Stomach (tissue), 9 donors: ENCODE measurements around the gene ELL2. TPM values are rescaled to one million over a fixed set of nuclear protein-coding genes. Genes with fewer than 3 reads are reported as not detected.

Source experiments
- DNase-seq, 2 donors: peaks; one replicate each; pipeline versions ENCODE4 v3.0.0 to v3.0.0-alpha.2; 2013 to 2019
- H3K27ac ChIP-seq, 5 donors: fragments of 200-600 bp in 4 of 5; sonication (generic) in 4 of 5; one replicate each; pipeline ENCODE4 v1.5.1; 2013 to 2019; ENCODE audit warnings: mild to moderate bottlenecking in 1 of 5, moderate library complexity in 1 of 5
- H3K27me3 ChIP-seq, 3 donors: fragments of 200-600 bp; sonication (generic); one replicate each; pipeline ENCODE4 v1.5.1; 2017 to 2019; ENCODE audit warnings: mixed run types in 1 of 3
- H3K36me3 ChIP-seq, 4 donors: fragments of 200-600 bp; sonication (generic); 1 replicate in 3 of 4; 2 replicates in 1 of 4; pipeline ENCODE4 v1.5.1; 2016 to 2019
- H3K4me1 ChIP-seq, 4 donors: fragments of 200-600 bp; sonication (generic); one replicate each; pipeline ENCODE4 v1.5.1; 2016 to 2019
- H3K4me3 ChIP-seq, 4 donors: fragments of 200-600 bp; sonication (generic) in 3 of 4; one replicate each; pipeline ENCODE4 v1.5.1; 2016 to 2019; ENCODE audit warnings: mild to moderate bottlenecking in 1 of 4
- H3K9me3 ChIP-seq, 4 donors: fragments of 200-600 bp; sonication (generic); one replicate each; pipeline ENCODE4 v1.5.1; 2016 to 2019
- EP300 ChIP-seq: sonication (generic); formaldehyde crosslinking; IDR thresholded peaks from one replicate; pipeline ENCODE4 v1.6.1; 2017; ENCODE audit warnings: antibody characterized with exemption
- POLR2A ChIP-seq, 4 donors: fragments of 450-650 bp; IDR thresholded peaks; one replicate each; pipeline ENCODE4 v1.6.1; 2016; ENCODE audit warnings: antibody characterized with exemption in 4 of 4, control low read depth in 2 of 4, mild to moderate bottlenecking in 1 of 4, moderate library complexity in 1 of 4
- POLR2AphosphoS5 ChIP-seq, 3 donors: sonication (generic); formaldehyde crosslinking; IDR thresholded peaks; one replicate each; pipeline ENCODE4 v1.6.1; 2016; ENCODE audit warnings: antibody characterized with exemption in 3 of 3
- WGBS, 5 donors: extraction: QIAGEN DNeasy Blood & Tissue Kit in 3 of 5; methylation state at CpG; one replicate each; pipeline versions ENCODE4 v1.1.5 to v1.1.7; 2013 to 2018; 5-methylcytosine and 5-hydroxymethylcytosine counted together
- intact Hi-C: fragments of 100-400 bp; cut with DNase I; formaldehyde crosslinking; loops from one replicate; pipeline ENCODE4 v1.15.1; 2023; ENCODE audit warnings: low total_unique reads
- polyA plus RNA-seq, 3 donors: library from polyadenylated mRNA; stranded (reverse); fragments of 200-250 nt; gene quantifications; one replicate each; pipeline ENCODE4 v1.2.3, GENCODE V29; 2013
- total RNA-seq, 5 donors: library from RNA; depleted of rRNA; stranded (reverse); fragments of >200 nt; gene quantifications; one replicate each; pipeline versions ENCODE4 v1.1.0 to v1.2.3, GENCODE V29; 2014 to 2016
- TF ChIP-seq, protein P1 (sequence below), 7 experiments: fragments of 450-650 bp in 4 of 7; fragments of 200-600 bp in 3 of 7; sonication (generic) in 3 of 7; IDR thresholded peaks; one replicate each; pipeline ENCODE4 v1.5.1; 2016 to 2019; ENCODE audit warnings: antibody characterized with exemption in 7 of 7, control low read depth in 2 of 7, mild to moderate bottlenecking in 1 of 7
- donor health status: healthy with polysubstance abuse.
- donor health status: Bipolar disorder and iron deficiency.
- donor health status: healthy.

The ELL2 gene
- total and polyA plus RNA-seq, 8 donors: 24.7 to 279 (median 98.0) TPM

GRCh38 chr5:95938347-95938746 is 23.3 kb downstream of the ELL2 start:
- H3K27ac ChIP-seq: peak overlapping the region in 1 of 5 donors; percentile 2
- intact Hi-C loops: no loop called here
- TF ChIP-seq POLR2A (IDR thresholded peaks at IDR 0.05) (no peak), POLR2AphosphoS5 (IDR thresholded peaks at IDR 0.05) (no peak), EP300 (no peak)
- TF ChIP-seq, protein P1, sequence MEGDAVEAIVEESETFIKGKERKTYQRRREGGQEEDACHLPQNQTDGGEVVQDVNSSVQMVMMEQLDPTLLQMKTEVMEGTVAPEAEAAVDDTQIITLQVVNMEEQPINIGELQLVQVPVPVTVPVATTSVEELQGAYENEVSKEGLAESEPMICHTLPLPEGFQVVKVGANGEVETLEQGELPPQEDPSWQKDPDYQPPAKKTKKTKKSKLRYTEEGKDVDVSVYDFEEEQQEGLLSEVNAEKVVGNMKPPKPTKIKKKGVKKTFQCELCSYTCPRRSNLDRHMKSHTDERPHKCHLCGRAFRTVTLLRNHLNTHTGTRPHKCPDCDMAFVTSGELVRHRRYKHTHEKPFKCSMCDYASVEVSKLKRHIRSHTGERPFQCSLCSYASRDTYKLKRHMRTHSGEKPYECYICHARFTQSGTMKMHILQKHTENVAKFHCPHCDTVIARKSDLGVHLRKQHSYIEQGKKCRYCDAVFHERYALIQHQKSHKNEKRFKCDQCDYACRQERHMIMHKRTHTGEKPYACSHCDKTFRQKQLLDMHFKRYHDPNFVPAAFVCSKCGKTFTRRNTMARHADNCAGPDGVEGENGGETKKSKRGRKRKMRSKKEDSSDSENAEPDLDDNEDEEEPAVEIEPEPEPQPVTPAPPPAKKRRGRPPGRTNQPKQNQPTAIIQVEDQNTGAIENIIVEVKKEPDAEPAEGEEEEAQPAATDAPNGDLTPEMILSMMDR (IDR thresholded peaks at IDR 0.05): no peak
- H3K36me3 ChIP-seq: peaks cover 0 to 34% (median 16%) of the 10 kb centered on the region in 4 donors
- peaks cover 23 to 89% (median 54%) of the 10 kb centered on the region in 4 donors for H3K4me1 ChIP-seq
- no peak overlapping the region for H3K4me3 ChIP-seq
- no peaks in the 10 kb centered on the region for H3K27me3 ChIP-seq
- 92 to 100% (median 95%) methylated on average over 1 of the region's 1 CpG for WGBS, 5 donors
- no peaks in the 10 kb centered on the region for H3K9me3 ChIP-seq
- no peak for DNase-seq

- Histone ChIP-seq H3K4me3 (no peak overlapping the region), H3K27me3 (no peaks in the 10 kb centered on the region), H3K36me3 (peaks cover 0 to 34% (median 16%) of the 10 kb centered on the region in 4 donors), H3K27ac (peak overlapping the region in 1 of 5 donors; percentile 2), H3K4me1 (peaks cover 23 to 89% (median 55%) of the 10 kb centered on the region in 4 donors), H3K9me3 (no peaks in the 10 kb centered on the region)
- TF ChIP-seq EP300 (no peak), POLR2A (IDR thresholded peaks at IDR 0.05) (no peak), POLR2AphosphoS5 (IDR thresholded peaks at IDR 0.05) (no peak)
- TF ChIP-seq, protein P1 (IDR thresholded peaks at IDR 0.05): no peak
- intact Hi-C loops: no loop called here
- WGBS, 5 donors: 34 to 68% (median 56%) methylated on average over 3 of the region's 3 CpGs
- no peak for DNase-seq
Observed at GRCh38 chr5:95937607-95938152, 24.0 kb downstream of the ELL2 start.

GRCh38 chr5:95936812-95937397 is 24.7 kb downstream of the ELL2 start:
- Histone ChIP-seq H3K4me1 (peaks cover 23 to 90% (median 55%) of the 10 kb centered on the region in 4 donors), H3K36me3 (peaks cover 0 to 33% (median 16%) of the 10 kb centered on the region in 4 donors), H3K27ac (peak overlapping the region in 3 of 5 donors; percentile 25 to 56 (median 29)), H3K27me3 (no peaks in the 10 kb centered on the region), H3K9me3 (no peaks in the 10 kb centered on the region), H3K4me3 (no peak overlapping the region)
- intact Hi-C loops: no loop called here
- WGBS, 5 donors: 33 to 65% (median 51%) methylated on average over 5 of the region's 5 CpGs
- no peak for DNase-seq
- TF ChIP-seq EP300: no peak

DNA sequence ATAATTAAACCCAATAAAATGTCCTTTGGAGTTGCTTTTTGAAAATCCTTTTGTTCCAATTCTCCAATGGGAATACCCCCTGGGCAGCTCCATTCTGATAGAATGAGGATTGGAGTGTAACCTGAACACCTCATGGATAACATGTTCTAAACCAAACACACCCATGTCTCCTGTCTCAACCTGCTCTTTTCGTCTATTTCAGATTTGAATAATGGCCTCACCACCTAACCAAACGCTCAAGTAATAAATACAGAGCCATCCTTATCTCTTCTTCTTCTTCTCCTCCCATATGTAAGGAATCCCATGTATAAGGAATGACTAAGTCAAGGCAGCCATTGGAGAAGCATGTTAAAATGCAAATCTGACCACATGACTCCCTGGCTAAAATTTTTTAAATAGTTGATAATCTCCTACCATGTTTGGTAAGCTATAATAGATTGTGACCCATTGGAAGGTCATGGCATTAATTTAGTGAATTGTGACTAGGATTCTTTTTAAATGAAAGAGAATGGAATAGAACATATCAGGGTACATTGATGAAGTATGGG is 26.0 kb downstream of the ELL2 start:
- H3K9me3 ChIP-seq: no peaks in the 10 kb centered on the region
- H3K27ac ChIP-seq: no peak overlapping the region
- 76 to 88% (median 85%) methylated on average over 2 of the region's 2 CpGs for WGBS, 5 donors
- H3K4me1 ChIP-seq: peaks cover 13 to 89% (median 52%) of the 10 kb centered on the region in 4 donors
- DNase-seq: no peak
- no peaks in the 10 kb centered on the region for H3K27me3 ChIP-seq
- intact Hi-C loops: no loop called here
- no peak overlapping the region for H3K4me3 ChIP-seq
- TF ChIP-seq, protein P1 (IDR thresholded peaks at IDR 0.05): no peak
- no peak for TF ChIP-seq POLR2AphosphoS5 (IDR thresholded peaks at IDR 0.05)
- TF ChIP-seq POLR2A (IDR thresholded peaks at IDR 0.05): no peak
- peaks cover 0 to 33% (median 15%) of the 10 kb centered on the region in 4 donors for H3K36me3 ChIP-seq
